Breast epithelium (tissue), 4 donors: ENCODE results near the gene CNOT8. TPM values are rescaled to one million over a fixed set of nuclear protein-coding genes. Genes with fewer than 3 reads are reported as not detected.
A peak's percentile ranks its signal among the peaks of the same experiment; 100 is the strongest.

Experiments
- DNase-seq, 2 donors: peaks; one replicate each; pipeline ENCODE4 v3.0.0-alpha.2; 2019; ENCODE audit warnings: low spot score in 2 of 2
- H3K27ac ChIP-seq, 2 donors: fragments of 200-600 bp; sonication (generic) in 1 of 2; one replicate each; pipeline ENCODE4 v1.5.1; 2016 to 2019; ENCODE audit warnings: mild to moderate bottlenecking in 1 of 2
- H3K27me3 ChIP-seq, 2 donors: fragments of 200-600 bp; sonication (generic) in 1 of 2; one replicate each; pipeline versions ENCODE4 v1.5.1 to v1.6.0; 2017 to 2019; ENCODE audit warnings: control low read depth in 1 of 2, mild to moderate bottlenecking in 1 of 2
- H3K36me3 ChIP-seq: fragments of 200-600 bp; one replicate; pipeline ENCODE4 v1.5.1; 2019
- H3K4me1 ChIP-seq, 2 donors: fragments of 200-600 bp; sonication (generic); one replicate each; pipeline ENCODE4 v1.5.1; 2016 to 2019; ENCODE audit warnings: control low read depth in 1 of 2
- H3K4me3 ChIP-seq, 3 donors: fragments of 200-600 bp; sonication (generic); 1 replicate in 2 of 3; 2 replicates in 1 of 3; pipeline ENCODE4 v1.5.1; 2016 to 2019; ENCODE audit warnings: mild to moderate bottlenecking in 3 of 3, moderate library complexity in 2 of 3
- H3K9me3 ChIP-seq, 2 donors: fragments of 200-600 bp; sonication (generic) in 1 of 2; one replicate each; pipeline ENCODE4 v1.5.1; 2016 to 2019; ENCODE audit warnings: control low read depth in 1 of 2
- CTCF ChIP-seq, 3 donors: fragments of 450-650 bp; IDR thresholded peaks; one replicate each; pipeline ENCODE4 v1.5.1; 2016 to 2017; ENCODE audit warnings: antibody characterized with exemption in 3 of 3, mild to moderate bottlenecking in 3 of 3, moderate library complexity in 3 of 3
- POLR2A ChIP-seq: fragments of 450-650 bp; IDR thresholded peaks from one replicate; pipeline ENCODE4 v1.6.1; 2016; ENCODE audit warnings: antibody characterized with exemption, mild to moderate bottlenecking, moderate library complexity
- POLR2AphosphoS5 ChIP-seq, 3 donors: sonication (generic); formaldehyde crosslinking; IDR thresholded peaks; one replicate each; pipeline ENCODE4 v1.6.1; 2017; ENCODE audit warnings: antibody characterized with exemption in 3 of 3
- intact Hi-C: fragments of 100-400 bp; cut with DNase I; formaldehyde crosslinking; loops from one replicate; pipeline ENCODE4 v1.15.1; 2023; ENCODE audit warnings: low total_unique reads
- total RNA-seq, 3 donors: library from RNA; depleted of rRNA; stranded (reverse); fragments of >200 nt; gene quantifications; one replicate each; pipeline ENCODE4 v1.1.0, GENCODE V29; 2016

CNOT8 gene
- total RNA-seq, 3 donors from 2014 or later = 78.7 to 180 (median 84.7) TPM

- Histone ChIP-seq H3K36me3 (peaks cover 6% of the 10 kb centered on the region), H3K27ac (no peak overlapping the region), H3K4me3 (no peak overlapping the region), H3K4me1 (no peaks in the 10 kb centered on the region), H3K9me3 (no peaks in the 10 kb centered on the region), H3K27me3 (no peaks in the 10 kb centered on the region)
- TF ChIP-seq POLR2AphosphoS5 (IDR thresholded peaks at IDR 0.05) = no peak
- TF ChIP-seq POLR2A = no peak
- no peak for TF ChIP-seq CTCF (IDR thresholded peaks at IDR 0.05)
- DNase-seq = no peak
- intact Hi-C loops = no loop called here
These were observed 43.4 kb upstream of the CNOT8 start for GRCh38 chr5:154815025-154815424.

- Histone ChIP-seq H3K36me3 (peaks cover 5% of the 10 kb centered on the region), H3K27ac (peak overlapping the region in 1 of 2 donors; percentile 22)
- intact Hi-C loops = no loop called here
These were observed 42.7 kb upstream of the CNOT8 start for GRCh38 chr5:154815684-154816247.

GRCh38 chr5:154816891-154817492 is 41.4 kb upstream of the CNOT8 start:
- Histone ChIP-seq H3K27me3 (no peaks in the 10 kb centered on the region), H3K9me3 (no peaks in the 10 kb centered on the region), H3K27ac (peak overlapping the region in 1 of 2 donors; percentile 29), H3K36me3 (peaks cover 5% of the 10 kb centered on the region), H3K4me1 (no peaks in the 10 kb centered on the region), H3K4me3 (no peak overlapping the region)
- intact Hi-C loops = no loop called here
- no peak for TF ChIP-seq POLR2AphosphoS5 (IDR thresholded peaks at IDR 0.05)
- no peak for TF ChIP-seq CTCF (IDR thresholded peaks at IDR 0.05)
- no peak for TF ChIP-seq POLR2A
- no peak for DNase-seq

More at GRCh38 chr5:154815684-154816247, 42.7 kb upstream of the CNOT8 start:
- Histone ChIP-seq H3K27me3 (no peaks in the 10 kb centered on the region), H3K4me3 (no peak overlapping the region), H3K4me1 (no peaks in the 10 kb centered on the region), H3K9me3 (no peaks in the 10 kb centered on the region)
- TF ChIP-seq CTCF (IDR thresholded peaks at IDR 0.05) = no peak
- no peak for TF ChIP-seq POLR2AphosphoS5 (IDR thresholded peaks at IDR 0.05)
- TF ChIP-seq POLR2A = no peak
- DNase-seq = no peak

- H3K27me3 ChIP-seq = no peaks in the 10 kb centered on the region
- TF ChIP-seq CTCF (IDR thresholded peaks at IDR 0.05) (no peak), POLR2A (no peak), POLR2AphosphoS5 (IDR thresholded peaks at IDR 0.05) (no peak)
- no peak overlapping the region for H3K27ac ChIP-seq
- H3K4me1 ChIP-seq = no peaks in the 10 kb centered on the region
- H3K4me3 ChIP-seq = no peak overlapping the region
- H3K36me3 ChIP-seq = peaks cover 5% of the 10 kb centered on the region
- H3K9me3 ChIP-seq = no peaks in the 10 kb centered on the region
- no peak for DNase-seq
- intact Hi-C loops = no loop called here
These were observed 40.6 kb upstream of the CNOT8 start for GRCh38 chr5:154817815-154818214.

- no peaks in the 10 kb centered on the region for H3K27me3 ChIP-seq
- H3K4me3 ChIP-seq = no peak overlapping the region
- DNase-seq = no peak
- no peak for TF ChIP-seq CTCF (IDR thresholded peaks at IDR 0.05)
- no peak for TF ChIP-seq POLR2A
- no peak for TF ChIP-seq POLR2AphosphoS5 (IDR thresholded peaks at IDR 0.05)
- H3K9me3 ChIP-seq = no peaks in the 10 kb centered on the region
- peak overlapping the region in 1 of 2 donors; percentile 29 for H3K27ac ChIP-seq
- H3K36me3 ChIP-seq = peaks cover 5% of the 10 kb centered on the region
- intact Hi-C loops = no loop called here
- no peaks in the 10 kb centered on the region for H3K4me1 ChIP-seq
These were observed 39.8 kb upstream of the CNOT8 start for GRCh38 chr5:154818471-154819116.
